Fibroblast of lung (primary cell): ENCODE data around the gene NOL4L.

Source experiments
- CTCF ChIP-seq, 2 donors: IDR thresholded peaks in 1 of 2; conservative IDR thresholded peaks in 1 of 2; 1 replicate in 1 of 2; 2 replicates in 1 of 2; pipeline ENCODE4 v1.5.1; 2011 to 2012; ENCODE audit warnings: low read length in 2 of 2, control low read depth in 1 of 2, inconsistent platforms in 1 of 2, low read depth in 1 of 2, mild to moderate bottlenecking in 1 of 2
- EZH2 ChIP-seq: IDR thresholded peaks from 2 replicates; pipeline ENCODE4 v1.5.1; 2012; ENCODE audit warnings: low read length, control low read depth, mild to moderate bottlenecking; ENCODE audit errors: missing control alignments

- TF ChIP-seq CTCF (conservative IDR thresholded peaks at IDR 0.05 in 1 of 2, IDR thresholded peaks at IDR 0.05 in 1 of 2; ENCODE audit: low read depth in 1 of 2, low read length in 2 of 2) (no peak), EZH2 (no peak)
Observed at GRCh38 chr20:32580970-32581838, 3.9 kb downstream of the NOL4L start.
